ENCODE measurements around the gene UBQLN4. TPM values are rescaled to one million over a fixed set of nuclear protein-coding genes. Genes with fewer than 3 reads are reported as not detected.

The UBQLN4 gene
- 33.9 TPM for total RNA-seq
- long read RNA-seq, transcript UBQLN4-201 (11 exons, 3,576 nt), result major isoform, 7 of 29 reads
- long read RNA-seq, partial matches to known transcripts, result 11 of 29 reads
- long read RNA-seq, other reads (novel, unspliced or antisense), result 11 of 29 reads

DNA sequence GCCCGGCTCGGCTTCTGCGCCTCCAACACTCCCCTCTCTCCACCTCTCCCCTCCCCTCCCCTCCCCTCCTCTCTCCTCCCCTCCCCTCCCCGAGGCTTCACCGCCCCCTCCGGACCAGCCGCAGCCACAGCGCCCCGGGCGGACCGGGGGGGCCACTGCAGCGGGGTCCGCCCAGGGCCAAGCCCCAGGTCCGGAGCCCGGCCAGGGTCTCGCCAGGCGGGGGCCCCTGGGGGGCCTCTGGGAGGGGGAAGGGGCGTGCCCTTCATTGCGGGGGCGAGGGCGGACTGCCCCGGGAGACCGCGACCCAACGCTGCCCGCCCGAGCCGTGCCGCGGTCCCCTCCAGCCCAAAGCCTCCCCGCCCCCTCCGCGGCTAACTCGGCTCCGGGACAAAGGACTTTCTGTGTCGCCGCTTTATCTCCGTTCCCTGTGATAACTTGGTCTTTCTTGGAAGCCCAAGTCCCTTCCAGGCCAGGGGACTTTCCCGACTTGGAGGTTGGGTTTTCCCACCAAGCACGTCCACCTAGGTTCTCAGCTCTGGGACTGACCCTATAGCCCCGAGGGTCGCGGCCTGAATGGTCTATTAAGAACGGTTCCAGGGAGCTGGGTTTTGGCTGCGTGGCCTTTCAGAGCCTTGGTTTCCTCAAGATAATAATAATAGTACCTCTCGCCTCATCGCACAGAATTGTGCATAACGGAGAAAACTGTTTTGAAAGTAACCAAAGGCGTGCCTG lies at the start of gene UBQLN4:
UBQLN4 (minus strand) TSS at position 31 of the 732 bp plus-strand sequence. CDS start 97 bp downstream, outside the sequence.
- intact Hi-C loops (cut with micrococcal nuclease), result no loop called here
- DNase-seq, result peak; percentile 92
- ATAC-seq, result peak; percentile 81

DNA sequence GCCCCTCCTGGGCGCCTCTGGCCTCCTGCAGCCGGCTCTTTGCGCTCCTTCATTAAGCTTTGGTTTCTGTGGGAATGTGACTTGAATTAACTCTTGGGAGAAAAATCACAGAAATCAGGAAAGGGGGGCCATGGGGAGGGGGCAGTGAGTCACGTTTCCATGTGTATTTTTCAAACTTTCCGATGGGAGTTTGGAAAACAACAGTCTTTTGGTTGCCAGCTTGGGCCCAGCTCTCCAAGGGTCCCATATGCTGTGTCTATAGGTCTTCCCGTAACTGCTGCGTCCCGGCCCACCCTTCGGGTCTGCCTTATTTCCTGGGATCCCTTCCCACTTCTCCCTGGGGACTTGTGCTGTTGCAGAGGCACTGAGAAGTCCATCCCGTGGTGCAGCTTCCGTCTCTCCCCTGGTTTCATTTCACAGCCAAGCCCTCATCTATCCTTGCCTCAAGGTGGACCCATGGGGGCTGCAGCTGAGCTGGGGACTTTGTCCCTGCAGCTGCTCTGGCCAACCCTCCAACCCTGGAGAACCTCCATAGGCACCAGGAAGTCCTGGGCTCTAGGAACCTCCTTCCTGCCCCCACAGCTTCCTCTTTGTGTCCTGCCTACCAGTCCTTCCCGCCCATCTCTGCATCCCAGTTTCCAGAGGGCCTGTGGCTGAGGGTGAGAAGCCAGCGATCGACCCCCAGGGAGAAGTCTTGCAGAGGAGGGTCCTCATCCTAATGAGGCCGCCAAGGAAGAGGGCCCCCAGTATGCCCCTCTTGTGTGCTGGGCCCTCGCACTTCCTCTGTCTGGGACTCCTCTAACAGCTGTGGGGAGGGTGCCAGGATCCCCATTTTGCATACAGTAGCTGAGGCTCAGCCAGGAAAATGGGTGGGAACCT lies 49.3 kb upstream of the UBQLN4 start:
- DNase-seq (peak; percentile 44), ATAC-seq (no peak)
- intact Hi-C loops (cut with micrococcal nuclease), result no loop called here

DNA sequence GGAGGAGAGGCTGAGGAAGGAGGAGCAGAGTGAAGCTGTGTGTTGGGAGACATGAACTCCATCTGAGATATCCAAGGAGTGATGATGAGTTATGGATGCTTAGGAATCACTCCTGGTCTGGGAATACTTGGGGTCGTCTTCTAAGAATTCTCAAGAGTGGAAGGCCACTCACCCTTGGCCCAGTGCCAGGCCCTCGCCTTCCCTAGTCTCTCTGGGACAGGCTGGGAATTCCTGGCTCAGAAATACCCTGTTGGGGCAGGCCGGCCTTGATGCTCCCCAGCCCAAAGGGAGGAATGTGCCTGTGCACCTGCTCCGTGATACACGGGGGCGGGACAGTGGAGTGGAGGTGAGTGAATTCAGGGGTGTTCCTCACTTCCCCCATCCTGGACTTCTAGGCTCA lies 48.3 kb upstream of the UBQLN4 start:
- intact Hi-C loops (cut with micrococcal nuclease), result no loop called here
- DNase-seq, result peak; percentile 57

DNA sequence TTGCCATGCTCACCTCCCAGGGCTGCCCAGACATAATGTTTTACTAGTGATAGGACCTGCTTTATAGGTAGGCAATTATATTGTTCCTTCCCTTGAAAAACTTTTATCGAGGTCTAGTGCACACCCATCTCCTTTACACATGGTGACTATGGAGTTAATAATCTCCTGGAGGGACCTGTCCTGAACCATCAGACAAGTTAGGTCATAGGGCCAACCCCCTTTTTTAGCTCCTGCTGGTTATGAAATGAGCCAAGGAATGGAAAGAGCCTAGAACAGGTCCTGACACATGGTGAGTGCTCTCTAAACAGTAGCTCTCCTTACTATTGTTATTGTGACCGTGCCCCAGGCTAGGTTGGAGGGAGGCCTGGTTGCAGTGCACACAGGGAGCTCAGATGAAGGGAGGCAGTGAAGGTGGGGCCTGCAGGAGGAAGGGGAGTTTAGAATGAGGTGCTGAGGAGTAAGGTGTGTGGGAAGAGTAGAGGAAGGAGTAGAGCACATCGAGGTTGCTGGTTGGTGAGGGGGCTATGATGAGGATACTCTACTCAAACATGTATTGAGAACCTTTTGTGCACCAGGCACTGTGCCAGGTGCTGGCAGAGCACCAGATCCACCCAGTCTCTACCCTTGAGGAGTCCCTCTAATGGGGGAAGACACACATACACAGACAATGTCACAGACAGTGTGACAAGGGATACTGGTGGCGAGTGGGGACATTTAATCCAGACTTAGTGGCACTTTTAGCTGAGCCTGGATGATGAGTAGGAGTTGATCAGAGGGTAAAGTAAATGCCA lies 46.8 kb upstream of the UBQLN4 start:
- DNase-seq, result no peak
- ATAC-seq, result no peak
- intact Hi-C loops (cut with micrococcal nuclease), result no loop called here

More for the DNA sequence above, 48.3 kb upstream of the UBQLN4 start:
- no peak for ATAC-seq

DNA sequence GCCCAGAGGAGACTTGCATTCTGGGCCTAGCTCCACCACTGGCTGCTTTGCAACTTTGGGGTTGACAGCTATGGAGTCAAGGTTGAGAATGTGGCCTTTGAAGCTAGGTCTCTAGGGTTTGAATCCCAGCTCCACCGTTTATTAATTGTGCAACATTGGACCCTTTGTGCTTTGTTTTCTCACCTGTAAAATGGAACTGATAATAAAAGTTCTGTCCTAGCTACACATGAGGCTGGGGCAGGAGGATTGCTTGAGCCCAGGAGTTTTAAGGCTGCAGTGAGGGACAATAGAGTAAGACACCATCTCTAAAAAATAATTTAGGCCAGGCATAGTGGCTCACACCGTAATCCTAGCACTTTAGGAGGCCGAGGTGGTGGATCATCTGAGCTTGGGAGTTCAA lies 45.7 kb upstream of the UBQLN4 start:
- ATAC-seq, result no peak
- DNase-seq, result no peak
- intact Hi-C loops (cut with micrococcal nuclease), result no loop called here

DNA sequence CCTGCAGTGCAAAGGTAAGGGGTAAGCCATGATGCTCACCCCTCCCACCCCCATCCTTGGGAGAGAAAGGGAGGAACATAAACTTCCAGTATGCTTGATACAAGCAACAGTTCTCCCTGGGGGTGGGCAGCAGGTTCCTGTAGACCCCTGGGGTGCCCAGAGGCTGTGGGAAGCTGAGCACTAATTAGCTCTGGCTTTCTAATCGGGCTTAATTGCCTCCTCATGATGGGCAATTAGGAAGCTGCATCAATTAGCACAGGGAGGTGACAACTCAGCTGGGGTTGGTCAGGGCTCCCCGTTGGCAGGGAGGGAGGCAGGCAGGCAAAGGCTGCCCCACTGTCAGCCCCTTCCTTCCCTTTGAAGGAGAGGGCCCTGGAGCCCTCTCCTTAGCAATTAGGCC lies 45.2 kb upstream of the UBQLN4 start:
- DNase-seq (no peak), ATAC-seq (no peak)
- intact Hi-C loops (cut with micrococcal nuclease), result no loop called here

DNA sequence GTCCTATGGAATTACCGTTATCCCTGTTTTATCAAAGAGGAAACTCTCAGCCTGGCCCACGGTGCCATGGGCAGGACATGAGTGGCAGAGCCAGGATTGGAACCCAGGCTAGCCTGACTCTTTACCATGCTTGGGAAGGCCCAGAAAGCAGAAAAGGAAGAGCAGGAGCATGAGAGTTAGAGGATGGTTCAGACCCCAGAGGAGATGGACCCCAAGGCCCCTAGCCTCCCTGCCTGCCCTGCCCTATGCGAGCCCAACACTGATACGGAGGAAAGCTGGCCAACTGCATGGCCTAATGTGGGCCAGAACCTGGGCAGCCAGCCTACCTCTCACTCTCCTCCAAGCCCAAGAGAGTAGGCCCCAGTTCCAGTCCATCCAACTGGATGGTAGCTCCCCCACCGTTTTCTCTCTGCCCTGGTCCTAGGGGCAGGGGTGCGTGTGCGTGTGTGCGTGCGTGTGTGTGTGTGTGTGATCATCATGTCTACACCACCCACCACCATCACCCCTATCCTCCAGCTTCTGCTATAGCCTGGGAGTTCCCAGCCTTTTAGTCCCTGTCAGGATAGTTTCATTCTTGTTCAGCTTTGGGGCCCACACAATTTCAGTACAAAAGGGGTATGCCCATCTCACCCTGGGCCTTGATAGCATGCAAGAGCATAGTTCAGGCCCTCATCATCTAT lies 44.0 kb upstream of the UBQLN4 start:
- intact Hi-C loops (cut with micrococcal nuclease), result loop anchor here (2.0 kb wide), 1 partner anchor 33 kb away; no protein-coding TSS in a partner anchor
- DNase-seq (no peak), ATAC-seq (no peak)

DNA sequence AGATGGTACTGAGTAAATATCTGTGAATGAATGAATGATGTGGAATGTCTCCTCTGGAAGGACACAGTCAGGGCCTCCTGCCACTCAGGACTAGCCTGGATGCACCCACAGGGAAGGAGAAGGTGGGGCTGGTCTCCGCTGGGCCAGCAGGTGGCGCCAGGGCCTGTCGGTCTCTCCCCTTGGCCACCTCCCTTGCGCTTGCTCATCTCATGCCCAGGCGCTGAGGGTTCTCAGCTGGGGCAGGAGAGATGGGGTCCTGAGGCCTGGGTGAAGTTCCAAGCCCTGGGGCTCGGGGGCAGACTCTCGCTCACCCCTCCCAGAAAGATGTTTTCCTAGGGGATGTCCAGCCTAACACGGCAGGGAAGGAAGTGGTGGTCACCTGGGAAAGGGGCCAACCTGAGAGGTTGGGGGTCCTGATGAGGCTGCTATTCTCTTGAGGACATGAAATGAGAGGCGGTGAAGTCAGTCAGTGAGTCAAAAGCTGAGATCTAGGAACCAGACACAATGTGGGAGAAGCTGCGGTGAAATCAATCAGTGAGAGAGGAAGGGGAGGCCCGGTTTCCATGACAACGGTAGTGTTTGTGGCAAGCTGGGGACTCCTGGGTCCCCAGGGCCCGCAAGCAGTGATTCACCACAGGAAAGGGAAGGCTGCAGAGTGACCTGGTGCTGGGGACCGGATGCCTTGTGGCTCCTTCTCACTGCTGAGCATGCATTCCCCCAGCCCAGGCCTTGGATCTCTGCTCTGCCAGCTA lies 43.2 kb upstream of the UBQLN4 start:
- intact Hi-C loops (cut with micrococcal nuclease), result loop anchor here (2.0 kb wide), 1 partner anchor 34 kb away; no protein-coding TSS in a partner anchor
- ATAC-seq (peak; percentile 97), DNase-seq (peak; percentile 95)

DNA sequence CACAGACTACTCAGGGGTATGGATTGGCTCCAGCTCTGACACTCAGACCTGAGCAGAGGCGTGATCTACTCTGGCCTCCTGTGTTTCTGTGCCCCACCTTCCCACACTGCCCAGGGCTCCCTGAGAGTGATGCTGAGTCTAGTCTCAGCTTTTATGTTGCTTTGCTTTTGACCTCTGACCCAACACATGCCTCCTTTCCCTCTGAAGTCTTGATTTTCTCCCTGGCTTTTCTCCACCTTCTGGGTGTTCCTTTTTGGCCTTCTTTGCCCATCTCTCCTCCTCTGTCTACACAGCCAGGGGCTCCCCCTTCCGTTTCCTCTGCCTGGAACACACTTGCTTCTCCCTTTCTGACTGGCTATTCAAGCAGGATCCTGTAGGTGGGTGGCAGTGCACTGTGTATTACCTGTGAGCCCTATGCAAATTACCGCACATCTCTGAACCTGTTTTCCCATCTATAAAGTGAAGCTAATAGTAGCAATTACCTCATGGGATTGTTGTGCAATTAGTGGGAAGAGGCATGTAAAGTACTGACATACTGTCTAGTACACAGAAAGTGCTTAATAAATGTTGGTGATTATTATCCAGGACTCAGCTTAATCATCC lies 42.4 kb upstream of the UBQLN4 start:
- ATAC-seq, result no peak
- intact Hi-C loops (cut with micrococcal nuclease), result loop anchor here (2.0 kb wide), 1 partner anchor 35 kb away; no protein-coding TSS in a partner anchor
- DNase-seq, result no peak

DNA sequence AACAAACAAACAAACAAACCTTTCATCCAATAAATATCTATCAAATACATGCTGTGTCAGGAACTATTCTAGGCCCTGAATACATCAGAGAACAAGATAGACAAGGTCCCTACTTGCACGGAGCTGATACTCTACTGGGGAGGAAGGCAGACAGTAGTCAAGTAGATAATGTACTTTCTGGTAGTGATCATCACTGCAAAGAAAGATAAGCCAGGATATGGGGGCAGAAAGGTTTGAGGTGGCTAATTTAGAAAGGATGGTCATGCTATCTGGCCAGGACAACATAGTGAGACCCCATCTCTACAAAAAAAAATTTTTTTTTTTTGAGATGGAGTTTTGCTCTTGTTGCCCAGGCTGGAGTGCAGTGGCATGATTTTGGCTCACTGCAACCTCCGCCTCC lies 38.0 kb upstream of the UBQLN4 start:
- intact Hi-C loops (cut with micrococcal nuclease), result no loop called here
- ATAC-seq, result no peak
- DNase-seq, result no peak

DNA sequence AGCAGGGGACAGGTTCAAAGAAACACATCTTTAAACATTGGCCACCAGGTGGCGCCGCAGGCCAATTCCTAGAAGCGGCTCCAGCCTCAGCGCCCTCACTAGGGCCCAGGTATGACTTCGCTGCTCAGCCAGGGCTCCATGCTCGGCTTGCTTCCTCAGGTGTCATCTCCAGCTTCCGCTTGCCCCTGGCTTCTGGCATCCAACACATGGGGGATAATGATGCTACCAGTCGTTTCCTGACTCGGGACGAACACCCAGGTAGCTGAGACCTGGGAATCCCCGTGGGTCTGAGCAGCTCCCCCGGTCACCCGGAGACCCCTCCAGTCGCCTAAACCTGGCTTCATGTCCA lies 37.2 kb upstream of the UBQLN4 start:
- ATAC-seq (peak; percentile 79), DNase-seq (peak; percentile 89)
- intact Hi-C loops (cut with micrococcal nuclease), result no loop called here

DNA sequence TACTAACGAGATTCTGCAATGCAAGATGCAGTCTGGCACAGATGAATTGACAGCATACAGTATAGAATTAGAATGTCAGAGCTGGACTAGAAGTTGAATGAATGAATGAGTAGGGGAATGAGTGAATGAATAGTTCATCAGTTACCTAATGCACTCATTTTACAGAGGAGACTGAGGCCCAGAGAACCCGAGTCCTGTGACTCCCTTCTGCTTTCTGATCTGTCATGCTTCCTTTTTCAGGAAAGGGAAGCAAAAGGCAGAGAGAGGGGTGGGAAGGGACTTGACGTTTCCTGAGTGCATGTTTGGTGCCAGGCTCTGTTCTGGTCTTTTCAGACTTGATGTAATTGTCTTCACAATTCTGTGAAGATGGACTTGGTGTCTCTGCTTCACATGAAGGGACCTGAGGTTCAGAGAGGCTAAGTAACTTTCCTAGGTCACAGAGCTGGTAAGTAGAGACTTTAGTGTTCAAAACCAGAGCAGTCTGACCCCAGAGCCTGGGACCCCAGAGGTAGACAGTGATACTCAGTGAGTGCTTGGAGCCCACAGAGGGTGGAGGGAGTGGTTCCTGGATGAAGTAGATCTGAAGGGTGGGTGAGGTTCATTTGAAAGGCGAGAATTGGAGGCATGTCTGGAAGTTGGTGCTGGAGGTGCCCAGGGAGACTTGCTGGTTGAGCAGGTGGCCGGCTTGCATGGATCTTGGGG lies 36.7 kb upstream of the UBQLN4 start:
- DNase-seq (no peak), ATAC-seq (peak; percentile 22)
- intact Hi-C loops (cut with micrococcal nuclease), result no loop called here

DNA sequence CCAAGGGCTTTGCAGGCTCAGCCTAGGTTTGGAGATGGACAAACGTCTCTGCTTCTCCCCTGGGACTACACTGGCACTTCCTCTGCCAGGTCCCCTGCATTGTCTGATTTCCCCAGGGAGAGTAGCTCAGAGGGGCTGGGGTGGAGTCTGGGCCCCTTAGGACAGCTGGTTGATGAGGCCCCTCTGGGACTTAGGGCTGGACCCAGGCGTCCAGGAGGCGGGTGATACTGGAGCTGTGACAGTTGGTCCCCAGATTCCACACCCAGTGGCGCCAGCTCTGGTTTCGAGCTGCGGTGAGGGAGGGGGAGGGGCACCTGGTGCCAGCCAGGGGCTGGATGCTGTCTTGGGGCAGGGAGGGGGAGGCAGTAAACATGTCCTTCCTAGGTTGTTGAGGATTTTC lies 36.1 kb upstream of the UBQLN4 start:
- DNase-seq, result no peak
- ATAC-seq, result no peak
- intact Hi-C loops (cut with micrococcal nuclease), result no loop called here

DNA sequence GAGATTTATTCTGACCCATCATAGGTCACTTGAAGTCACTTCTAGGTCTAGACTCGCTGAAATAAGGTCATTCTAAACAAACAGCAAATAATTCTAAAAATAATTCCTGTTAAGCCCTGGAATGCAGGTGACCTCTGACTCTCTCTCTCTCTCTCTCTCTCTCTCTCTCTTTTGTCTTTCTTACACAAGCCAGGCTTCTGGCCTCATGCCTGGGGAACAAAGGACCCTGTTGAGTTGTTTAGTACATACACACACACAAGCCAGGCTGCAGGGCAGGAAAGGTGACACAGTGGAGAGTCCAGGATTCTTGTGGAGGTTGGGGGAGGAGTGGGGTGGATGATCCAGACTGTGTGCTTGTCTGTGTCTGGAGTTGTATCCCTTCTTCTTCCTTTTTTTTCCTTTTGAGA lies 32.7 kb upstream of the UBQLN4 start:
- ATAC-seq (peak; percentile 56), DNase-seq (peak; percentile 67)
- intact Hi-C loops (cut with micrococcal nuclease), result no loop called here

DNA sequence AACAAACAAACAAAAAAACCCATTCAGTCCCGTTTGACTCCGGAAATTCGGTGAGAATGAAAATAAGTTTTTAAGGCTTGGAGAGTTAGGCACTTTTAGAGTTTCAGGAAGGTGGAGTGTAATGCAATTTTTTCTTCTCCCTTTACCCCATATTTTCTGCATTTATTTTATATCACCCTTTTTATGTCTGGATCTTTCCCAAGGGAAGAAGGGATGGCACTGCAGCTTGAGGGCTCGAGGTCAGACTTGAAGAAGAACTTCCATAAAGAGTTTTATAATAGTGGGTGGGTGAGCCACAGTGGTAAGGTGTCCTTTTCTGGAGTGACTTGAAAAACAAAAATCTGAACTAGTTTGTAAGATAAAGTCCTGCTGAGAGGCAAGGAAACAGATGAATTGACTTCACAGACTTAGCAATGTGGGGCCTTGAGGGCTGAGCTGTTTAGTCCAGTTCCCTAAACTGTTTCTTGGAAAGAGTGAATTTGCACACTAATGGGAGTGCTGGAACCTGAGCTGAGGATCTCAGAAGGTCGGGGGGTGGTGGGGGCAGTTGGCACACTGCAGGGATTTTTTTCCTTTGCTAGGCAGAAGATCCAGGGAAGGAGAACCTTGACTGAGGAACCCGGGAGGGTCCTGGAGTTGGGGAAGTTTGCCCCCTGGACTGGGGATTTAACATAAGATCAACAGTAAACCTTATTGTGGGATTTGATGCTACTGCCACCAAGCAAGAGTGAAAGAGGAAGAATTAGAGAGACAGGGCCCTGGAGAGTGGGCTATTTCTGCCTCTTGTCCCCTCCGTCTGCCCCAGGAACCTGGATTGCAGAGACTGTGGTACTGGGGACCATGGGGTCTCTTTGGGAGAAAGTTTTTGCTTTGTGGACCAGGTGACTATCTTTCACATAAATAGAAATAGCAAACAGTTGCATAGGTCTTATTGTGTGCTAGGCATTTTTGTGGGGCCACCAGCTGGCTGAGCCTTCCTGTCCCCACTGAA lies 30.5 kb upstream of the UBQLN4 start:
- DNase-seq, result no peak
- intact Hi-C loops (cut with micrococcal nuclease), result no loop called here
- ATAC-seq, result no peak
